DMS153 (cell line): Measurements from ENCODE around the gene PNMA8B.
"Not testable (repeated sequence)": the region's sequence is repeated elsewhere in the genome, so short reads cannot be mapped to it uniquely, and the experiment has no call there.

Source experiments
- DNase-seq: peaks from one replicate; lab custom pipeline; 2025; lab: John Stamatoyannopoulos, UW

PNMA8B gene

DNA sequence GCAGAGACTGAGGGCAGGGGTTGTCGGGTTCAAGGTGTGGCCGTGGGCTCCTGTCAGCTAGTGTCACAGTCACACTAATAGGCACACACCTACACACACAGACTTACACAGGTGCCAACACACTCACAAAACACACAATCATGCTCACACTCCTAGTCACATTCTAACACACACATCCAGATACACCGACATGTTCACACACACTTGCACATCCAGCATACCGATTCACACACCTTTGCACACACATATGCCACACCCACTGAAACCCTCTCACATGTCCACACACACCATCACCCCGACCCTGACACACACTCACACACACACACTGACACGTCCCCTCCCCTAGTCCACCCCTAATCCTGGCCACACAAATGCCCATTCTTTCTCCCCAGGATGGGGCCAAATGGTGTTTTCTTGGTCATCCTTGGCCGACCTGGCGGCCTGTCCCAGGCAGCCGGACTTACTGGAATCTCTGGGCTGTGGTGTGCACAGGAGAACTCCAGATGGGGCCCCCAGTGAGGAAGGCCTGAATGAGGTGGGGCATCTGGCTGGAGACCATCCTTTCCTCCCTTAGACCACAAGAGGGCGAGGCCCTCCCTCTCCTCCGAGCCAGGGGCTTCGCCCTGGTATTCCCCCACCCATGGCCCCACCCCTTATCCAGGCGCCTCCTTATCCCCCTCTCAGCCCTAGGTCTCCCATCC lies 19.1 kb upstream of the PNMA8B start:
- no peak for DNase-seq

GRCh38 chr19:46513461-46514236 lies 18.0 kb upstream of the PNMA8B start:
- DNase-seq: no peak

- no peak for DNase-seq
Observed at GRCh38 chr19:46511237-46511636, 15.6 kb upstream of the PNMA8B start.

GRCh38 chr19:46508206-46508605 lies 12.5 kb upstream of the PNMA8B start:
- DNase-seq: no peak

DNA sequence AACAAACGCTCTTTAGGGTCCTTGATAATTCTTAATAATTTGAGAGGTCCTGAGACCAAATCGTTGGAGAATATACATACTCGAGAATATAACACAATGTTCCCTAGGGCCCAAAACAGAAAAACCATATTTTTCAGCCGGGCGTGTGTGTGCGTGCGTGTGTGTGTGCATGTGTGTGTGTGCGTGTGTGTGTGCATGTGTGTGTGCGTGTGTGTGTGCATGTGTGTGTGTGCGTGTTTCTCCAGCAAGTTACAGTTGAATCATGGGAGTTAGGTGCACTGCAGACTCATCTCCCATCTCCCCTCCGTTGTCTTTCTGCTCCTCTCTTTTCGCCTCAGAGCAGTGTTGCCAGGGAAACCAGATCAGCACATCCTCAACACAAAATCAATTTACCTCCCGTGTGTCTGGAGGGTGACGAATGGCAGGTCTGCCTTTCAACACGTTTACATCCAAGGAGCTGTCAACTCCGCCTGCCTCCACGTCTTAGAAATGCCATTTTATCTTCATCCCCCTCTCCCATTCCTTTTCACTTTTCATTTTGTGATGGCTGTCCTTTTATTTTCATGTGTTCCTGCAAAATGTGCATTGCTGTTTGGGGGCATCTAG lies 8.3 kb upstream of the PNMA8B start:
- no peak for DNase-seq

DNA sequence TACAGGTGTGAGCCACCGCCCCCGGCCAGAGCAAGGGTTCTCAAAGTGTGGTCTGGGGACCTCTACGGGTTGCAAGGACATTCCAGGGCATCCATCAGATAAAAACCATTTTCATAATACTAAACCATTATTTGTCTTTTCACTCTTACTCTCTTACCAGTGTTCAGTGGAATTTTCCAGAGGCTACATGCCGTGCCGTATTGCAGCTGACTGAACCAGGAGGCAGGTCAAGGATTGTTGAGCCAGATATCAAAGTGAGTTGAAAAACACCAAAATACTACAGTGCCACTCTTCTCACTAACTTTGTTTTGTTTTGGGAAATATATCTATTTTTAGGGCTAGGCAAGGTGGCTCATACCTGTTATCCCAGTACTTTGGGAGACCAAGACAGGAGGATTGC lies 7.2 kb upstream of the PNMA8B start:
- no peak for DNase-seq

DNA sequence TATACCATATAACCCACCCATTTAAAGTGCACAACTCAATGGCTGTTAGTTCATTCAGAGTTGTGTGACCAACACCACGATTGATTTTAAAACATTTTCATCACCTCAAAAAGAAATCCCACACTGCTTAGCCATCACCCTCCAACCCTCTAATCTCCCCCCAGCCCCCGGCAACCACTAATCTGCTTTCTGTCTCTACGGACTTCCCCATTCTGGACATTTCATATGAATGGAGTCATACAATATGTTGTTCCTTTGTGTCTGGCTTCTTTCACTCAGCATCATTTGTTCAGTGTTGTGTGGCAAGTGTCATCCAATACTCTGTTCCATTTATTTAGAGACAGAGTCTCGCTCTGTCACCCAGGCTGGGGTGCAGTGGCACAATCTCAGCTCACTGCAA lies 4.0 kb upstream of the PNMA8B start:
- no peak for DNase-seq

DNA sequence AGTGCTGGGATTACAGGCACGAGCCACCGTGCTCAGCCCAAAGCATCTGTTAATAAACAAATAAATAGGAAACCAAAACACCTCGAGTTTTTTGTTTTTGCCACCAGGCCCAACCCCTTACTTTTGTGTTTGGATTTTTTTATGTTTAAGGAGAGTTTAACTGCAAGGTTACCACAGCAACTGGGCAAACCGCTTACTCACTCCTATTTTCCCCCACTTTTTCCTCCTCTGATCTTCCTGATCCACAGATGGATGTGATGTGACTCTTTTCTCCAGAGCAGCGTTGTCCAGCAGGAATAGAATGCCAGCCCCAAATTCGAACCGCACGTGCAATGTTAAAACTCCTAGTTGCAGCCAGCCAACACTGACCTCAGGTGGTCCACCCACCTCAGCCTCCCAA lies 2.1 kb upstream of the PNMA8B start:
- DNase-seq: no peak

- not testable (repeated sequence) for DNase-seq
Observed at GRCh38 chr19:46496886-46497285, 1.2 kb upstream of the PNMA8B start.

DNA sequence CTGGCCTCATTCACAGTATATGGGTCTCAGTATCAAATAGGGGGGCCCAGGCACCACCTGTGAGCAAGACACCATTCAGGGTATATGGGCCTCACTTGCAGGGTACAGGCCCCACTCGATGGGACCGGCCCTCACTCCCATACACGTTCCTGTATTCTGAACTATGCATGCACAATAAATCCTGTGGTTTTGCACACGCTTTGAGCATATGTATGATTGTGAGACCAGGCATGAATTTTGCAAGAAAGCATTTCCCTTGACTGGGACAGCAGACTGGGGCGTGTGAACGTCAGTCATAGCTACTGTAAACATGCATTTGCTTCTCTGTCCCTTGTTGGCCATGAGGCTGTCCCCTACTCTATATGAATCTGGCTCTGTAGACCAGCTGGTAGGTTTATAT lies 637 bp upstream of the PNMA8B start:
- DNase-seq: no peak

DNA sequence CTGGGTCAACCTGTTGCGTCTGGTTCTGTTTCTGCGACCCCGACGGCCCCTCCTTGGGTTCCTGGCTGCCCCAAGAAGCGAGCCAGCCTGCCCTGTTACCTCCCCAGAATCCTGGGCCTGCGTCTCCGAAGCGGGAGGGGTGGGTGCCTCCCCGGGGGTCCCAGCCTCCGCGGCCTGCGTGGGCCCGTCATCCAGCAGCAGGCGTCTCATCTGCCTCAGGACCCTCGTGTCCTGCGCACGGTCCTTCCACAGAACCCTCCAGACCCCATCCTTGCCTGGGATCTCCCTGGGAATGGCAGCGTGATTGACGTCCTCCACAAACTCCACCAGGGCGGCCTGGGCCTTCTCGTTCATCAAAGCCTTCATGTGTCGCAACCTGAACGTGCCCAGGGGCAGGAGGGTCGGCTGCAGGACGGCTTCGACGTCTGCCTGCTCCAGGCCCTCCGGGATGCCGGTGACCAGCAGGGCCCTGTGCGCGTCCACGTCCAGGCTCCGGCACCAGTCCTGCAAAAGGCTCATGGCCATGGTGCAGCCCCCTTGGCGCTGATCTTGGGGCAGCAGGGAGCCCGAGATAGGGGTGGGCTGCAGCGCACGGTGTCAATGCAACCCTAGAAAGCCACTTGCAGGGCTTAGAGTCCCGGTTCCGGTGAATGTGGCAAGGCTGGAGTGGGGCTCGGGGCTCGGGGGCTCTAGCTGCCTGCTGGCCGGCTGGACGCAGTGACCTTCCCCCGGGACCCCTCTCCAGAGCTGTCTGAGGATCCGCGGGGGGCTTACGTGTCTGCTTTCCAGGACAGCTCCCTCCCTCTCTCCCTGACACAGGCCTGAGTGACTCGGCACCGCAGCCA lies 504 bp downstream of the PNMA8B start:
- no peak for DNase-seq

GRCh38 chr19:46494146-46494940 lies 1.3 kb downstream of the PNMA8B start:
- DNase-seq: no peak

DNA sequence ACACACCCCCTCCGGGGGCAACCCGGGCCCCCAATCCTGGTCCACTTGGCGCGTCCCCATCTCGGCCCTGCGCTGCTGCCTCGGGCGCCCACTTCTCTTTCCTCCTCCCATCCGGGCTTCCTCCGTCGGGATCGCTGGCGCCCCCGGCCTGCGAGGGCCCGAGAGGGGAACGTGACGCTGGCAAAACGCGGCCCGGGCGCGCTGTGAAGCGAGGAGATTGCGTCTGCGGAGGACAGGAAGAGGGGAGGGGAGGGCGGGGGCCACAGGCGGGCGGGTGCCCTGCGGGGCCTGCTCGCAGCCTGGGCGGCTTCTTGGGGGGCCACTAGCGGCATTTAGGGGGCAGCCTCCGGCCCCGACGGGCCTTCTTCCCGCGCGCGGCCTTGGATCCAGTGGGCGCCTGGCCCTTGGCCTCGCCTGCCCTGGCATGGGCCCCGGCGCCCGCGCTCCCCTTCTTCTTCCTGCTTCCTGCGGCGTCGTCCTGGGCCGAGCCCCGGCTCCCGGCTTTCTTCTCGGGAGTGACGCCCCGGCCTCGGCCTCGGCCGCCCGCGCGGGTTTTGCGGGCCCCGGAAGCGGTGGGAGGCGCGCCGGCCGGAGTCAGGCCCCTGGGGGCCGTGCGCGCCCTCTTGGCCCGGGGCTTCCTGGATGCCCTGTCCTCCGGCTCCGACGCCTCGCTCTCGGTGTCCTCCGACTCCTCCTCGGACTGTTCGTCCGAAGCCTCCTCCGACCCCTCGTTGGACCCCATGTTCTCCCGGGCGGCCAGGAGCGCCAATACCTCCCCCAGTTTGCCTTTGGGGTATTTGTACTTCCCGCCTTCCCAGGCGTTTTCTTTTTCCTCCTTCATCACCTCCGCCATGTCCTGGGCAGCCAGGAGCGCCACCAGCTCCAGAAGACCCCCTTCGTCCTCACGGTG lies 2.2 kb downstream of the PNMA8B start:
- no peak for DNase-seq

- no peak for DNase-seq
Observed at GRCh38 chr19:46492841-46493235, 2.8 kb downstream of the PNMA8B start.

- DNase-seq: no peak
Observed at GRCh38 chr19:46491975-46492682, 3.5 kb downstream of the PNMA8B start.

DNA sequence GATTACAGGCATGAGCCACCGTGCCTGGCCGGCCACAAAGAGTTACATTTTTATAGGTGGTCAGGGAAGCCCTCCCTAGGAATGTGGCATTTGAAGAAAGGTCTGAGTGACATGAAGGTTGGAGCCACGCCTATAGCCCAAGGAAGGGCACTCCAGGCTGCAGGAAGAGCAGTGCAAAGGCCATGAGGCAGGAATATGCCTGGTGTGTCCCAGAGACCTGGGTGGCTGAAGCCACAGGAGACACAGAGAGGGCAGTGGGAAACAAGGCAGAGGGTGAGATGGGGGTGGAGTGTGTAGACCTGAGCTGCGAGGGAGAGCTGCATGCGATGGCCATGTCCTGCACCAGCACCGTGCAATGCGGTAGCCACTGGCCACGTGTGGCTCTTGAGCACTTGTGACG lies 4.9 kb downstream of the PNMA8B start:
- DNase-seq: no peak

- no peak for DNase-seq
Observed at GRCh38 chr19:46489445-46490272, 6.0 kb downstream of the PNMA8B start.

DNA sequence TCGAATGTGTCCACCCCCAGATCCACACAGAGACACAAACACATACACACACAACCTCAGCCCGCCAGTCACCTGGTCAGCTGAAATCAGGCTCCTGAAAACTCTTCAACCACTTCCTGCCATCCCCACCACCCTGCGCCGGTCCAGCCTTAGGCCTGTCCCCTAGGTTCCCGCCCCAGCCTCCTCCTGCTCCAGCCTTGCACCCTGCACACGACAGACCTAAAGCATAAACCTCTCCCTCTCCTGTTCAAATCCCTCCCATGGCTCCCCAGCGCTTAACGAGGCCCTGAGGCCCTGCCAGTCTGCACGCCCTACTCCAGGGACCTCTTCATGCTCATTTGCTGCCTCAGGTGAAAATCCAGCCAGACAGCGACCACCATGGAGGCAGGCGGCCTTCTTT lies 7.1 kb downstream of the PNMA8B start:
- DNase-seq: no peak
